ENCODE data around the gene SRGAP1. TPM values are rescaled to one million over a fixed set of nuclear protein-coding genes. Genes with fewer than 3 reads are reported as not detected.

The SRGAP1 gene
- total and polyA plus RNA-seq, 2 of the 8 experiments (the other 6 are each of a cell fraction or from before 2014, with no cell fraction given) = 3.2 to 7.3 TPM

DNA sequence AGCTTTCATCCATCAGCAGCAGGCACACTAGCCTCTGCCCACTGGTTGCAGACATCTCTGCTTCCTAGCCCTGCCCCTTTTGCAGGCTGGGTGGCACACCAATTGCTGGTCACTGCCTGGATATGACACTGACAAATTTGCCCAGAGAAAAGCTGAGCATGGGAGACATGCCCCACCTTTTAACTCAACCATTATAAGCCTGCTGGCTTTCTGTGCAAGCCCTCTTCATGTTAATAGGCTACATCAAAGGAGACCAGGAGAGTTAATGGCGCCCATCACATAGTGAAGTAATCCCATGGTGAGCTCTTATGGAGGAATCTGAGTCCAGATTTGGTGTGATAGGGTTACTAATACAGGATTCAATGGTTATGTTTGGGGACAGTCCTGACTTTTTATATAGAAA lies 238.4 kb downstream of the SRGAP1 start:
- Histone ChIP-seq H3K23me2 (ENCODE audit: low read depth, low read length) (no peaks in the 10 kb centered on the region), H4K20me1 (replicated peaks in 1 of 2; ENCODE audit: control insufficient read depth in 1 of 2, insufficient read depth in 2 of 2, low read length in 2 of 2) (no peaks in the 10 kb centered on the region), H2BK12ac (ENCODE audit: low read depth, low read length) (no peak overlapping the region), H4K8ac (ENCODE audit: extremely low read depth, insufficient read depth, low read length) (no peak overlapping the region), H2AFZ (ENCODE audit: low read length) (no peak overlapping the region), H3K4me1 (replicated peaks in 1 of 4; ENCODE audit: control insufficient read depth in 3 of 4, insufficient read depth in 4 of 4, low read length in 3 of 4) (peaks cover 0 to 4% (median 0%) of the 10 kb centered on the region in 4 experiments; a peak in 2 of 7 replicates), H2AK5ac (ENCODE audit: low read depth, low read length) (no peak overlapping the region; the same call in 1 of the 2 replicates), H2BK15ac (ENCODE audit: low read length) (no peak overlapping the region), H2BK120ac (replicated peaks; ENCODE audit: low read depth, low read length) (no peak overlapping the region), H3K4me3 (ENCODE audit: extremely low read depth in 1 of 4, insufficient read depth in 2 of 4, low read depth in 3 of 4, low read length in 4 of 4) (no peak overlapping the region), H3K9ac (replicated peaks in 1 of 4; ENCODE audit: extremely low read depth in 1 of 4, low read depth in 3 of 4, low read length in 3 of 4) (no peak overlapping the region), H3K4ac (replicated peaks; ENCODE audit: insufficient read length, low read depth, low read length) (no peak overlapping the region), H3K23ac (ENCODE audit: insufficient read length) (no peak overlapping the region), H3K79me1 (ENCODE audit: low read depth, low read length) (no peaks in the 10 kb centered on the region), H4K91ac (replicated peaks; ENCODE audit: insufficient read length, low read length) (no peak overlapping the region), H3K4me2 (ENCODE audit: insufficient read depth in 1 of 2, low read depth in 2 of 2, low read length in 2 of 2) (no peak overlapping the region), H4K5ac (ENCODE audit: insufficient read length, low read depth, low read length) (no peak overlapping the region), H3K27me3 (replicated peaks in 1 of 4; ENCODE audit: control insufficient read depth in 3 of 4, extremely low read depth in 1 of 4, insufficient read depth in 3 of 4, low read length in 3 of 4) (peaks cover 0 to 1% (median 0%) of the 10 kb centered on the region in 4 experiments; a peak in 1 of 7 replicates), H3K9me3 (ENCODE audit: insufficient read depth in 2 of 2, low read depth in 1 of 2, low read length in 1 of 2) (no peaks in the 10 kb centered on the region), H3K36me3 (ENCODE audit: control insufficient read depth in 2 of 4, insufficient read depth in 4 of 4, low read length in 3 of 4) (no peaks in the 10 kb centered on the region), H3K79me2 (ENCODE audit: control insufficient read depth in 1 of 2, insufficient read depth in 2 of 2, low read length in 2 of 2) (no peaks in the 10 kb centered on the region), H2BK5ac (ENCODE audit: low read depth, low read length) (no peak overlapping the region; the same call in 1 of the 2 replicates), H3K27ac (ENCODE audit: low read depth, low read length) (no peak overlapping the region), H3K56ac (replicated peaks; ENCODE audit: insufficient read length, low read depth, low read length) (no peak overlapping the region), H3K14ac (ENCODE audit: insufficient read length) (no peak overlapping the region), H3K18ac (ENCODE audit: extremely low read depth, low read length) (no peak overlapping the region), H2BK20ac (ENCODE audit: low read length) (no peak overlapping the region)
- POLR2A ChIA-PET (ENCODE audit: partially characterized antibody) = no interaction called here
- DNase-seq (ENCODE audit: low read depth in 1 of 2, low spot score in 2 of 2) (no peak), FAIRE-seq (no peak)
- CTCF ChIA-PET (ENCODE audit: partially characterized antibody) = interaction anchor here (0.9 to 1.2 kb wide), 2 partner anchors 9 to 174 kb away, joined by 3 to 4 read pairs; no protein-coding TSS in a partner anchor
- TF ChIP-seq GTF2F1 (IDR thresholded peaks at IDR 0.05; ENCODE audit: borderline replicate concordance, low read depth, low read length) = no peak
- whole genome bisulfite sequencing, 2 experiments (ENCODE audit: extremely low coverage in 1 of 2, insufficient coverage in 1 of 2, insufficient read length in 1 of 2, insufficient replicate concordance in 2 of 2, low coverage in 1 of 2, low lambda C conversion rate in 2 of 2, missing lambda C conversion rate in 1 of 2) = 67% methylated on average over 1 of the region's 1 CpG; no CpG with 5 or more reads in 1 of the 2 experiments
